ENCODE results near the gene NR1D1. TPM values are rescaled to one million over a fixed set of nuclear protein-coding genes. Genes with fewer than 3 reads are reported as not detected.

The NR1D1 gene
- total and polyA plus RNA-seq, 2 of the 13 experiments (the other 11 are each of a cell fraction or from before 2014, with no cell fraction given) = 2.1 to 2.7 TPM

GRCh38 chr17:40075201-40075941, 25.0 kb downstream of the NR1D1 start (continued):
- TF ChIP-seq, protein P1, sequence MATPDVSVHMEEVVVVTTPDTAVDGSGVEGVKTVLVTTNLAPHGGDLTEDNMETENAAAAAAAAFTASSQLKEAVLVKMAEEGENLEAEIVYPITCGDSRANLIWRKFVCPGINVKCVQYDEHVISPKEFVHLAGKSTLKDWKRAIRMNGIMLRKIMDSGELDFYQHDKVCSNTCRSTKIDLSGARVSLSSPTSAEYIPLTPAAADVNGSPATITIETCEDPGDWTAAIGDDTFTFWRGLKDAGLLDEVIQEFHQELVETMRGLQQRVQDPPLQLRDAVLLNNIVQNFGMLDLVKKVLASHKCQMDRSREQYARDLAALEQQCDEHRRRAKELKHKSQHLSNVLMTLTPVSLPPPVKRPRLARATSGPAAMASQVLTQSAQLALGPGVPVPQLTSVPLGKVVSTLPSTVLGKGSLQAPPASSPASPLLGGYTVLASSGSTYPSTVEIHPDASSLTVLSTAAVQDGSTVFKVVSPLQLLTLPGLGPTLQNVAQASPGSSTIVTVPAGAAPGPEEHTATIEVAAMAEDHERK (CRISPR knock-in tag; IDR thresholded peaks at IDR 0.05; ENCODE audit: low read depth) = no peak
- TF ChIP-seq, protein P2, sequence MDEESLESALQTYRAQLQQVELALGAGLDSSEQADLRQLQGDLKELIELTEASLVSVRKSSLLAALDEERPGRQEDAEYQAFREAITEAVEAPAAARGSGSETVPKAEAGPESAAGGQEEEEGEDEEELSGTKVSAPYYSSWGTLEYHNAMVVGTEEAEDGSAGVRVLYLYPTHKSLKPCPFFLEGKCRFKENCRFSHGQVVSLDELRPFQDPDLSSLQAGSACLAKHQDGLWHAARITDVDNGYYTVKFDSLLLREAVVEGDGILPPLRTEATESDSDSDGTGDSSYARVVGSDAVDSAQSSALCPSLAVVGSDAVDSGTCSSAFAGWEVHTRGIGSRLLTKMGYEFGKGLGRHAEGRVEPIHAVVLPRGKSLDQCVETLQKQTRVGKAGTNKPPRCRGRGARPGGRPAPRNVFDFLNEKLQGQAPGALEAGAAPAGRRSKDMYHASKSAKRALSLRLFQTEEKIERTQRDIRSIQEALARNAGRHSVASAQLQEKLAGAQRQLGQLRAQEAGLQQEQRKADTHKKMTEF (CRISPR knock-in tag; IDR thresholded peaks at IDR 0.05) = 0 out of 2 replicates have a peak, but pooled peaks have one; percentile 41
- TF ChIP-seq ZMYM2 (CRISPR knock-in tag; IDR thresholded peaks at IDR 0.05) (peak; percentile 79), ZNF232 (CRISPR knock-in tag; IDR thresholded peaks at IDR 0.05; ENCODE audit: borderline replicate concordance) (no peak), SP140L (CRISPR knock-in tag; IDR thresholded peaks at IDR 0.05; ENCODE audit: borderline replicate concordance) (no peak), HMGA1 (CRISPR knock-in tag; conservative IDR thresholded peaks at IDR 0.05) (no peak), TGIF2 (CRISPR knock-in tag; IDR thresholded peaks at IDR 0.05) (no peak), ZNF441 (CRISPR knock-in tag; IDR thresholded peaks at IDR 0.05; ENCODE audit: borderline replicate concordance) (0 out of 2 replicates have a peak, but pooled peaks have one; percentile 43), ZNF552 (CRISPR knock-in tag; IDR thresholded peaks at IDR 0.05; ENCODE audit: borderline replicate concordance) (no peak), ISX (CRISPR knock-in tag; conservative IDR thresholded peaks at IDR 0.05) (no peak), HINFP (CRISPR knock-in tag; IDR thresholded peaks at IDR 0.05; ENCODE audit: low read depth) (0 out of 2 replicates have a peak, but pooled peaks have one; percentile 42), ZIK1 (CRISPR knock-in tag; IDR thresholded peaks at IDR 0.05; ENCODE audit: borderline replicate concordance, low read depth) (no peak), PPARG (CRISPR knock-in tag; conservative IDR thresholded peaks at IDR 0.05) (no peak), ZNF674 (CRISPR knock-in tag; IDR thresholded peaks at IDR 0.05; ENCODE audit: low read depth) (no peak), PHF5A (CRISPR knock-in tag; IDR thresholded peaks at IDR 0.05; ENCODE audit: low read depth, unreplicated experiment) (peak; percentile 66), KLF11 (CRISPR knock-in tag; IDR thresholded peaks at IDR 0.05) (no peak), ZNF17 (CRISPR knock-in tag; IDR thresholded peaks at IDR 0.05) (no peak), ZFY (CRISPR knock-in tag; IDR thresholded peaks at IDR 0.05) (peak; percentile 75), ZNF10 (CRISPR knock-in tag; IDR thresholded peaks at IDR 0.05; ENCODE audit: borderline replicate concordance, low read depth) (no peak), NFE2L2 (IDR thresholded peaks at IDR 0.05; ENCODE audit: low read length) (no peak)
- TF ChIP-seq, protein P3, sequence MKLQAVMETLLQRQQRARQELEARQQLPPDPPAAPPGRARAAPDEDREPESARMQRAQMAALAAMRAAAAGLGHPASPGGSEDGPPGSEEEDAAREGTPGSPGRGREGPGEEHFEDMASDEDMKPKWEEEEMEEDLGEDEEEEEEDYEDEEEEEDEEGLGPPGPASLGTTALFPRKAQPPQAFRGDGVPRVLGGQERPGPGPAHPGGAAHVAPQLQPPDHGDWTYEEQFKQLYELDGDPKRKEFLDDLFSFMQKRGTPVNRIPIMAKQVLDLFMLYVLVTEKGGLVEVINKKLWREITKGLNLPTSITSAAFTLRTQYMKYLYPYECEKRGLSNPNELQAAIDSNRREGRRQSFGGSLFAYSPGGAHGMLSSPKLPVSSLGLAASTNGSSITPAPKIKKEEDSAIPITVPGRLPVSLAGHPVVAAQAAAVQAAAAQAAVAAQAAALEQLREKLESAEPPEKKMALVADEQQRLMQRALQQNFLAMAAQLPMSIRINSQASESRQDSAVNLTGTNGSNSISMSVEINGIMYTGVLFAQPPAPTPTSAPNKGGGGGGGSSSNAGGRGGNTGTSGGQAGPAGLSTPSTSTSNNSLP (IDR thresholded peaks at IDR 0.05; ENCODE audit: low read depth, low read length) = no peak
- TF ChIP-seq, protein P4, sequence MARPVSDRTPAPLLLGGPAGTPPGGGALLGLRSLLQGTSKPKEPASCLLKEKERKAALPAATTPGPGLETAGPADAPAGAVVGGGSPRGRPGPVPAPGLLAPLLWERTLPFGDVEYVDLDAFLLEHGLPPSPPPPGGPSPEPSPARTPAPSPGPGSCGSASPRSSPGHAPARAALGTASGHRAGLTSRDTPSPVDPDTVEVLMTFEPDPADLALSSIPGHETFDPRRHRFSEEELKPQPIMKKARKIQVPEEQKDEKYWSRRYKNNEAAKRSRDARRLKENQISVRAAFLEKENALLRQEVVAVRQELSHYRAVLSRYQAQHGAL (CRISPR knock-in tag; IDR thresholded peaks at IDR 0.05; ENCODE audit: not compliant biosample characterization) = no peak
- TF ChIP-seq, protein P5, sequence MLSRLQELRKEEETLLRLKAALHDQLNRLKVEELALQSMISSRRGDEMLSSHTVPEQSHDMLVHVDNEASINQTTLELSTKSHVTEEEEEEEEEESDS (CRISPR knock-in tag; IDR thresholded peaks at IDR 0.05; ENCODE audit: borderline replicate concordance) = no peak
